Activated CD4-positive, alpha-beta T cell treated with anti-CD3 and anti-CD28 coated beads, Interleukin-2, amount 50 U/mL, for 24 hours (primary cell): ENCODE results near the gene CARD14.
"Not testable (repeated sequence)": the region's sequence is repeated elsewhere in the genome, so short reads cannot be mapped to it uniquely, and the experiment has no call there.

Experiments
- DNase-seq, 2 donors: peaks; one replicate each; pipeline ENCODE4 v3.0.0-alpha.2; 2020; ENCODE audit warnings: low read depth in 1 of 2, low spot score in 1 of 2

Gene CARD14

DNA sequence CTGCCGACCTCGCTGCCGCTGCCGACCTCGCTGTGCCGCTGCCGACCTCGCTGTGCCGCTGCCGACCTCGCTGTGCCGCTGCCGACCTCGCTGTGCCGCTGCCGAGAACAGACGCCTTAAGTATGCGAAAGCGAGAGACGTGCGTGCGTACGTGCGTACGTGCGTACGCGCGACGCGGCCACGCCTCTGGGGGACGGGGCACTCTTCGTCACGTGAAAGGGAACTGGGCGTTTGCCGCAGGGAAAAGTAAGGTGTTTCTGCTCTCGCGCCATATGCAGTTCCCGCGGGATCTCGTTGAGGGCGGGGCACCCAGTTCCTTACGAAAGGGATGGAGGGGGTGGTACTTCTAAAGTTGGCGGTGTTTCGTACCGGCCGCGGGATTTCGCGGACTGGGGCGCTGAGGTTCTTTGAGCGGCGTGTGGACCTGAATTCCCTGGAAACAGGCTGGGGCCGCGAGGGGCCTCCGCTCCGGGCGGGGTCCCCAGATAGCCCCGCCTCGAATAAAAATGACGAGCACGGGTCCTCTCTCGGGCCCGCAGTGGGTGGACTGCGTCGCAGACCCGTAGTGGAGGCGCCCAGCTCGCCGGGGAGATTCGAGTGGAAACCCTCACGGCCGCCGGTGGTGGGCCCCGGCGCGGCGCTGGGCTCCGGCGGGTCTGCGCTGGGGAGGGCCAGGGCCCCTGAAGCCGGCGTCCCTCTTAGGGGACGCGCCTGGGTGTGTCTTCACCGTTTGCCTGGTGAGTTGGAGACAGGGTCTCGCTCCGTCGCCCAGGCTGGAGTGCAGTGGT lies 22.6 kb upstream of the CARD14 start, which contains the start of gene EIF4A3:
TSS of gene EIF4A3 (minus strand) at position 94 of the 788 bp plus-strand sequence. CDS start 167 bp downstream, outside the sequence.
- DNase-seq = peak; percentile 88 to 96

DNA sequence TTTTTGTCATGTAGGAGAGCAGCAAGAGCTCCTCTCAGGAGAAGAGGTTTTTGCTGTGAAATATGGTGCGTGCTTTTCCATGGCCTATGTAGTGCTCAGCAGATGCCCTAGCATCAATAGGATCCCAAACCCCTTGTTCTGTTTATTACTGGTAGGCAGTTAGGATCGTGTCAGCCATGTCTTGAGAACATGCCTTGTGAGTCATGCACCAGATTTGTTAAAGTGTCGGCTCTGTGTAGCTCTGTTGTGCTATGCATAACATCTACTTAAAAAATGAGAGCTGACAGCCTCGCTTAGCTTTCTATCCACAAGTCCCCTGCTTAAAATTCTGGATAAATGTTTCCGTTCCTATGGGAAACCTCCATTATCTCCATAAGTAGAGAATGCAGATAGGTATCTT lies 18.5 kb upstream of the CARD14 start:
- DNase-seq = no peak

DNA sequence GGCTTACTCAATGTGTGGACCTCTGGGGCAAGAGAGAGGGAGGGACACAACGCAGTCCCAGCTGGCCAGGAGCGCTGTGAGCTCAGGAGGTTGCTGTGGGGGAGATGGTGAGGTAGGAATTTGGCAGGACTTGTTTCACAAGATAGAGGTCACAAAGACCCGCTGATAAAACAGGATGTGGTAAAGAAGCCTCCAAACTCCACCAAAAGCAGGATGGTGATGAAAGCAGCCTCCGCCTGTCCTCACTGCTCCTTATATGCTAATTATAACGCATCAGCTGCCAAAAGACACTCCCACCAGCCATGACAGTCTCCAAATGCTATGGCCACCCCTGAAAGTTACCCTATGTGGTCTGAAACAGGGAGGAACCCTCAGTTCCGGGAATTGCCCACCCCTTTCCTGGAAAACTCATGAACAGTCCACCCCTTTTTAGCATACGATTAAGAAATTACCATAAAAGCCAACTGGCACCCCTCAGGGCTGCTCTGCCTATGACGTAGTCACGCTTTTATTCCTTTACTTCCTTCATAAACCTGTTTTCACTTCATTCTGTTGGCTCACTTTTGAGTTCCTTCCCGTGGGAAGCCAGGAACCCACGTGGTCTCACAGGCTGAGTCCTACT lies 17.6 kb upstream of the CARD14 start:
- DNase-seq = no peak

DNA sequence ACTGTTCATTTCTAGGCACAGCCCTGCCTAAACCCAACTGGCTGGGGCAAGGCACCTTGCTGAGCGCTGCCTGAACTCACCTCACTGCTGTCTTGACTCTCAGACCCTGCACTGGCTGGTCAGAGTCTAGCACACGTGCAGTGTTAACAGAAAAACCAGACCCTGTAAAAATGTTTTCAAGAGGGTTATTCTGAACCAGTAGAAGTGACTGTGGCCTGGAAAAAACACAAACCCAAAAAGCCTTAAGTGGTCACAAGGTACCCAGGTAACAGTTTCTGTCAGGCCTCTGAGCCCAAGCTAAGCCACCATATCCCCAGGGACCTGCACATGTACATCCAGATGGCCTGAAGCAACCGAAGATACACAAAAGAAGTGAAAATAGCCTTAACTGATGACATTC lies 16.8 kb upstream of the CARD14 start:
- no peak for DNase-seq

DNA sequence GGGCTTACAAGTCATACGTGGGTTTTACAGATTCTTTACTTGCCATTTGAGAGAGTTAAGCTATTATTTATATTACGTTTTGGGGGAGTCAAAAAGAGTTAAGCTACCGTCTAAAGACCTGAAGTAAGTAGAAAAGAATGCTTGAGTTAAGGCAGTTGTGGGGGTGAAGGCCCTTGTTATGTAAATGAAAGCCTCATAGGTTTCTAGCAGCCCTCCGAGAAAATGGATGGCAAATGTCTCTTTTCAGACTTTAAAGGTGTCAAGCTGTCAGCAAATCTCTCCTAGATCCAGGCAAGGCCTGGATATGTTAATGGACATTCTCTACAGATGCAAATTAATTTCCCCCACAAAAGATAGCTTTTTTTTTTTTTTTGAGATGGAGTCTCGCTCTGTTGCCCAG lies 15.7 kb upstream of the CARD14 start:
- DNase-seq = no peak

DNA sequence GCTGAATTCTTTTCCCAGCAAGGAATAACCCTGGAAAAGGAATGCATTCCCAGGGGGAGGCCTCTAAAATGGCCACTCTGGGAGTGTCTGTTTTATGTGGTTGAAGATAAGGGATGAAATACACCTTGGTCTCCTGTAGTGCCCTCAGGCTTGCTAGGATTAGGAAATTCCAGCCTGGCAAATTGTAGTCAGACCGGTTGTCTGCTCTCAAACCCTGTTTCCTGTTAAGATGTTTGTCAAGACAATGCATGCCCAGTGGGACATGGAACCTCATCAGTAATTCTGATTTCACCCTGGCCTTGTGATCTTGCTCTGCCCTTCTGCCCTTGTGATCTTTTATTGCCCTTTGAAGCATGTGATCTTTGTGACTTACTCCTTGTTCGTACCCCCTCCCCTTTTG lies 14.2 kb upstream of the CARD14 start:
- not testable (repeated sequence) for DNase-seq

DNA sequence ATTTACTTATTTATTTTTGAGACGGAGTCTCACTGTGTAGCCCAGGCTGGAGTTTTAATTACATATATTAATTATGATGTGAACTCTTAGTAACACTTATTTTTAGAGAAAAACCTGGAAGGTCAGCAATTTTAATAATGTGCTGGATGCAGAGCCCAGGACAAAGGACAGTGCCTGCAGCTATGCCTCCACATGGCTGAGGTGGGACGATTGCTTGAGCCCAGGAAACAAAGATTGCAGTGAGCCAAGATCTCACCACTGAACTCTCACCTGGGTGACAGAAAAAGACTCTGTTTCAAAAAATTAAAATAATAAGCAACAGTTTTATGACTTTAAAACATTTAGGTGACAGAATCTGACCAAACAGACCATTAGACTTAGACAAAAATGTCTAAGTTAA lies 11.0 kb upstream of the CARD14 start:
- no peak for DNase-seq

DNA sequence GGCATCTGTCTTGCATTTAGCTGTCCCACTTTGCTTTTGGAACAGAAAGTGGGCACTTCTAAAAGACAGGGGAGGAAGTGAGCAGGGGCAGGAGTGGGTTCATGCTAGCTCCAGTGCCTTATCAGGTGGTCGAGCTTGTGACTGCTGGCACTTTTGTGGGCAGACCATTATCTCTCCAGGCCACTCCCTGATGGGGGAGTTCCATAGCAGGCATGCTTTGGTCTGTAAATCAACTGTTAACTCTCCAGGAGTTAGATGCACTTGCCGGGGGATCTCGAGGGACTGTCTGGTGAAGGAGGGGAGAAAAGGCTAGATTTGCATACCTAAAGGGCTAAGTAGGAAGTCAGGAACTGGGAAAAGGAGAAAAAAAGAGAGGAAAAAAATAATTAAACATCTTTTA lies 9.3 kb upstream of the CARD14 start:
- DNase-seq = no peak

DNA sequence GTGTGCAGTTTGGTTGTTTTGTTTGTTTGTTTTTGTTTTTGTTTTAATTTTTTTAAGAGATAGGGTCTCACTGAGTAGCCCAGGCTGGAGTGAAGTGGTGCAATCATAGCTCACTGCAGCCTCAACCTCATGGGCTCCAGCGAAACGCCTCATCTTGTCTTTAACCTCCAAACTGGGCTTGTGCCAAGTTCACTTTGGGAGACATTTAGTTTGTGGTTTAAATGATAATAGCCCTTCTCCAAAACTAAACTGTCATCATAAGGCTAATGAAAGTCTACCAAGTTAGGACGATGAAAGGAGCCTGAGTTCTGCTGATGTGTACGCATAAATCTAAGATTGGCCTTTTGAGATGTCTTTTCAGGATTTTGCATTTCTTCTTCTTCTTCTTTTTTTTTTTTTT lies 6.5 kb upstream of the CARD14 start:
- DNase-seq = no peak

DNA sequence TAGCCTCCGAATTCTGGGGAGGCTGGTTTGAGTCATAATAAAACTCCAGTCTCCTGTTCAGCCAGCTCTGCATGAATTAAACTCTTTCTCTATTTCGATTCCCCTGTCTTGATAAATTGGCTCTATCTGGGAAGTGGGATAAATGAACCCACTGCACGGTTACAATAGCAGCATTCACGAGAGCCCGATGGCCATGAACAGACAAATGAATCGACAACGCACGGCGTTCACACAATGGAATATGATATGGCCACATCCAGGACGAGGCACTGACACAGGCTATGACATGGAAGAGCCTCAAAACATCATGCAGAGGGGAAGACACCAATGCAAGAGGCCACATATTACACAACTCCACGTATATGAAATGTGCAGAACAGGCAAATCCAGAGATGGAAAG lies 5.6 kb upstream of the CARD14 start:
- DNase-seq = no peak

DNA sequence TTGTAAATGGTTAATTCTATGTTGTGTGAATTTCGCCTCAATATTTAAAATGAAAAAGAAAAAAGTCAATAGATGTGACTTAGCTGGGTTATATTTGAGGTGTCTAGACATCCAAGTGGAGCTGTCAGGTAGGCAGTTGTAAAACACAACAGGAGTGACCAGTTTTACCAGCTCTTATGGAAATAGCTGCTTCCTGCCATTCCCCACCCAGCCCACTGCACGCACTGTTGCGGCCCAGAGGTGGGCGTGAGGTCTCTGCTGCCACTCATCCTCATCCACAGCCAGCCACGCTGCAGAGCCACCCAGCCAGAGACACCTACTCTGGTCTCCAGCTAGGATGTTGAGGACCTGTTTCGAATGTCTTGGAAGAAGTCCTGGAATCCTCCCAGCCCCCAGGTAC lies 3.4 kb upstream of the CARD14 start:
- DNase-seq = no peak

DNA sequence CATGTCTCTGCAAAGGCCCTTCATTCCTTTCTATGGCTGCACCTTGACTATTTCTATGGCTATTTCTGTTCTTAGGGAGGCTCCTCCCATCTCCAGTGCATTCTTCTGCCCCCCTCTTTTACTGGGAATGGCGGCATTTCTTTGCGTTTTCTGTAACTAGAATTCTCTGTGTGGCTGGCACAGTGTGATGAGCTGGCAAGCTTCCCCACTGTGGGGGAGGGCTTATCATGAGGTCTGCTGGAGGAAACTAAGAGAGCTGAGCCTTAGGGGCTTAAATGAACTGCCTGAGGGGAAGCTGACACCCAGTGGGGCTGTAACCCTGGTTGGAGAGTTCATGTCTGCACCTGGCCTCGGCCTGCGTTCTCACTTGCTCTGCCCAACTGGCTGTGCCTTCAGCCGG lies 1.5 kb upstream of the CARD14 start:
- no peak for DNase-seq

DNA sequence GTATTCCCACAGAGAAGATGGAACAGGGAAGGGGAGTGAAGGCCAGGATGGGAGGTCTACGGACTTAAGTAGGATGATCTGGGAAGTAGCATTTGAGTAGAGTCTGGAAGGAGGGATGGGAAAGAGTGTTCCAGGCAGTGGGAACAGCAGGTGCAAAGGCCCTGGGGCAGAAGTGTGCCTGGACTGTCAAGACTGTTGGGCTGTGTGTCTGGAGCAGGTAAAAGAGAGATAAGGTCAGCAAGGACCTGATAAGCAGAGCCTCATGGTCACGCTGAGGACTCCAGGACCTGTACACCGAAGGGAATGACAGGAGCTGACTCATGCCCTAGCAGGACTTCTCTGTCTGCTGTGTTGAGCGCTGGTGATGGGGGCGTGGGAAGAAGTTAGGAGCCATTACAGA lies 723 bp upstream of the CARD14 start:
- DNase-seq = no peak

DNA sequence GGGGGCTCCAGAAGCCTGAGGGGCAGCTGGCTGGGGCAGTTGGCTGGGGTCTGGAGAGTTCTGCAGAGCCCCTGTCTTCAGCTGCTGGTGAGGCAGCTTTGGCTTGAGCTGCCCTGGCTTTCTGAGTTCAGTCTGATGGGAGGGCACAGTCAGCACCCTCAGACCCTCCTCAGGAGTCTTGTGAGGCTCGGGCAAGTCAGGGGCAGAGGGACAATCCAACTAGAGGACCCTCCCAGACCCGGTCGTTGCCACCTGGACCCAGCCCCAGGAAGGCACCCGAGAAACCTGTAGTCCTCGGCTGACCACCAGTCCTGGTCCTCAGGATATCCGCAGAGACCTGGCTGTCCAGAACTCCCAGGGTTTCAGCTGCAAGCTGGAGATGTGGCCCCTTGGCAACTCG lies 1.9 kb downstream of the CARD14 start:
- DNase-seq = no peak

DNA sequence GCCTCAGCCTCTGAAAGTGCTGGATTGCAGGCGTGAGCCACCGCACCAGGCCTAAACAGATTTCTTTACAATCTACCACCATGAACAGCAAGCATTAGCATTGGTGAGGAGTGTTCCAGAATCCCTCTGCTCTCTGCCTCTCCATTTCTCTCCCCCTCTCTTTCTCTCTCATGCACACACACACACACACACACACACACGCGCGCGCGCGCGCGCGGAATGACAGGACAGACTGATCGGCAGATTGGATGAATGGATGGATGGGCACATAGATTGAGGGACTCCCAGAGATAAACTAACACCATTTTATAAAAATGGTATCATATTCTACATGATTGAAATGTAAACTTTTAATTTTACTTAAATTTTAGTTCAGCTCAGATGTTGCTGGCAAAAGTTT lies 3.3 kb downstream of the CARD14 start:
- no peak for DNase-seq

DNA sequence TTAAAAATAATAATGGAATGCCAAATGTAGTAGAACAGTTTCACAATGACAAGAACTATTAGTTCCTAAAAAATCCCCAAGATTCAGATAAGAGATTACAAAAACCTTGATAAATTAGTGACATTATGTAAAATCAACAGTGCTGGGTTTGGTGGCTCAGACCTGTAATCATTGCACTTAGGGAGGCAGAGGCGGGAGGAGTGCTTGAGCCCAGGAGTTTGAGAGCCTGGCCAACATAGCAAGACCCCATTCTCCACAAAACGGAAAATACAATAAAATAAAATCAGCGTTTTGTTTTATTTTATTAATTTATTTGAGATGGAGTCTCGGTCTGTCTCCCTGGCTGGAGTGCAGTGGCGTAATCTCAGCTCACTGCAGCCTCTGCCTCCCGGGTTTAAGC lies 4.1 kb downstream of the CARD14 start:
- DNase-seq = no peak

DNA sequence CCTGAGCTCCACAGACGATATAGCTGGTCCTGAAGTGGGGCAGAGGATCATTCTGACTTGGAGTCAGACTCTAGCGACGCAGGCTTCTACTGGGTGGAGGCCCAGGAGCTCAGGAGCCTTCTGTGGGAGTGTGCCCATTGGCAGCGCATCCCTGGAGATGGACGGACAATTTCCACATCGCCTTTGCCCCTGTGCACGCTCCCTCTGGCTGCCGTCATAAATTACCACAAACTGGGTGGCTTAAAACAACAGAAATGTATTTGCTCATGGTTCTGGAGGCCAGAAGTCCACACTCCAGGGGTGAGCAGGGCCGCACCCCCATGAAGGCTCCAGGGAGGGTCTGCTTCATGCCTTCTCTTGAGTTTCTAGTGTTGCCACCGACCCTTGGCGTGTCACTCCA lies 6.9 kb downstream of the CARD14 start:
- no peak for DNase-seq

DNA sequence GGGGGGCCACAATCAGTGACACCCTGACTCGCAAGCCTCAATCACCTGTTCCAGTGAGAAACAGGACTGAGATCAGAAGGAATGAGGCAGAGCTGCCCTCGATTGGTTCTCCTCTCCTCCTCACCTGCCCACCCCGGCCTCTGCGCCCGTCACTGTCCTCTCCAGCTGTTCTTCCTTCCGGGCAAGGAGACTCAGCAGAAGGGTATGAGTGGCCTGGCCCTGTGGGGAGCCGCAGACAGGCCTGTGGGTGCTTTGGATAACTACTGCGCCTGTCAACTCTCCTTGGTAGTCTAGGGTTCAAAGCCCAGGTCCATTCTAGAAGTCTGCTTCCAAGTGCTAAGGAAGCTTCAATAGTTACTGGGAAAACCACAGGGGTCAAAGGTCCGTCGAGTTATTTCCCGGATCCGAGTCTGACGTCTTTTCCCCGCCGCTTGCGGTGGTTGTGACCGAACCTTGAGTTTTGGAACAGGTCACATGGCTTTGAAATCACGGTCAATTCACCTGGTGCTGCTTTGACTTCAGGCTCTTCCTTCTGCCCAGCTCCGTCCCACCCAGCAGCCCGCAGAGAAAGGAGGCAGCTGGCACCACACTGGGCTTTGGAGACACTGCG lies 8.3 kb downstream of the CARD14 start:
- no peak for DNase-seq

DNA sequence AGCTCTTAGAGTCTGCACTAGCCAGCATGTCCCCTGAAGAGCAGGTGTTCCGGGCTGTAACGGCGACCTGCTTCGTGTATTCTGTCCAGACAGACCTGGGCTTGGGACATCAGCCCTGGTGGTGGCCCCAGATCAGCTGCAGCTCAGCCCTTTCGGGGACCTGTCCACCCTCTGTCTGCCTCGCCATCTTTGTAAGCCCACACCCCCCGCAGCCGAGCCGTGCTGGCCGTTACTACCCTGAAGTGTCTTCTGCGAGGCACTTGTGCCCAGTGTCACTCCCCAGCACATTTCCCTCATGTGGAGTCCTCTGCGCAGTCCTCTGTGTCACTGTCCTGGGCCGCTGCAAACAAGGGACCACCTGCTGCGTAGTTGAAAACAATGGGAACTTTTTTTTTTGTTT lies 10.4 kb downstream of the CARD14 start:
- DNase-seq = no peak

DNA sequence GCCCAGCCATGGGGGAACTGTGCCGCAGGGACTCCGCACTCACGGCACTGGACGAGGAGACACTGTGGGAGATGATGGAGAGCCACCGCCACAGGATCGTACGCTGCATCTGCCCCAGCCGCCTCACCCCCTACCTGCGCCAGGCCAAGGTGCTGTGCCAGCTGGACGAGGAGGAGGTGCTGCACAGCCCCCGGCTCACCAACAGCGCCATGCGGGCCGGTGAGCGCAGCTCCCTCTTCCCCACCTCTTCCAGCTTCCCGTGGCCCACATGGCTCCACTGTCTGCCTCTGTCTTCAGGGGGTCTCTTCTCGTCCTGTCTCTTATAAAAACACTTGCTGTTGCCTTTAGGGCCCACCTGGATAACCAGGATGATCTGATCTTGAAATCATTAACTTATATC lies 11.6 kb downstream of the CARD14 start:
- DNase-seq = no peak

DNA sequence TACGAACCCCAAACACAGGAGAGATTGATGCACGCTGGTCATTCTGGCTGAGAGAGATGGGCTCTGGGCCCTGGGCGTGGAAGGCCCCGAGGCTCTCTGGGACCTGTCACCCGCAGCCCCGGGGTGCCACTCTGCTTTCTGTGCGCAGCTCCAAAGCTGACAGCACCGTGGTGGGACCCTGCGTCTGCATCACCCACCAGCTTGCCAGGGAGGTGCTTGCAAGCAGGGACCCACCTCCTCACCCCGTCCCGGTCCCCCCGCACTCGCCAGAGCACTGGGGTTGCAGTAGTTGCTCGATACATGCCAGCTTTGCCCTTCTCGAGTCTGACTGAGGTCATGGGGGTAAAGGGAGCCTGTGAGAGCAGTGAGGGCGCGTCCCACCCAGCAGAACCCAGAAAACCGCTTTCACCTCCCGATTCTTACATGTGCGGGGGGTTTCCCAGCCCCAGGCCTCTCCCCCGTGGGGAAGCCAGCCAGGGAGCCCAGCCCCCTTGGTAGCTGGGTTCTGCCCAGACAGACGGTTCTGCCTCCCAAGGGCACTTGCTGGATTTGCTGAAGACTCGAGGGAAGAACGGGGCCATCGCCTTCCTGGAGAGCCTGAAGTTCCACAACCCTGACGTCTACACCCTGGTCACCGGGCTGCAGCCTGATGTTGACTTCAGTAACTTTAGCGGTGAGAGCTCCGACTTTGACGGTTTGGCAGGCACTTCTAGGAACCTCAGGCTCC lies 12.5 kb downstream of the CARD14 start:
- no peak for DNase-seq

DNA sequence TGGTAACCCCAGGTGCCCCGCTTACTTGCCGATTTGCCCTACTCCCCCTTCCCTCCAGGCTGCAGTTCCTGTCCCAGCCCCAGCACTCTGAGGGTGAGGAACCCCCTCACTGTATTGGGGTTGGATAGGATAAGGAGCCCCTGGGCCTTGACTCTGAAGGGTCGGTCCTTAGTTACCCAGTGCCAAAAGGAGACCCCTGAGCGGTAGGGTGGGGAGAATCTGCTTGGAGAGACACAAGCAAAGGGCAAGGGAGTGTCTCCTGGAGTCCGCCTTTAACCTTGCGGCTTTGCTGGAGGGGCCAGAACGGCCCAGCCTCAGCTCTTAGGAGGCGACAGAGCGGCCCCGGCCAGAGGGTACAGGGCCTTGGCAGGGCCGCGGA lies 13.0 kb downstream of the CARD14 start:
- DNase-seq = no peak
